Adrenal gland (tissue), 5 donors: ENCODE results near the gene AGBL4.

Experiments used
- CTCF ChIP-seq, 6 experiments: fragments of 450-650 bp in 4 of 6; fragments of 200-600 bp in 2 of 6; sonication (generic) in 1 of 6; IDR thresholded peaks; 1 replicate in 5 of 6; 2 replicates in 1 of 6; pipeline versions ENCODE4 v1.5.1 to v1.8.0; 2016 to 2021; ENCODE audit warnings: antibody characterized with exemption in 6 of 6, mild to moderate bottlenecking in 2 of 6, moderate library complexity in 1 of 6
- POLR2A ChIP-seq, 2 donors: fragments of 450-650 bp; IDR thresholded peaks; one replicate each; pipeline ENCODE4 v1.6.1; 2017; ENCODE audit warnings: antibody characterized with exemption in 2 of 2, mild to moderate bottlenecking in 2 of 2, moderate library complexity in 1 of 2
- donor health status: DM: no; HTN: no; CAD: no.

GRCh38 chr1:48794816-48795215 is 1228.9 kb downstream of the AGBL4 start:
- no peak for TF ChIP-seq POLR2A (IDR thresholded peaks at IDR 0.05)
- no peak for TF ChIP-seq CTCF (IDR thresholded peaks at IDR 0.05)
